ENCODE data around the gene SOCS6.
"Not testable (repeated sequence)": the region's sequence is repeated elsewhere in the genome, so short reads cannot be mapped to it uniquely, and the experiment has no call there.

The SOCS6 gene

GRCh38 chr18:70331456-70332097 lies 42.7 kb downstream of the SOCS6 start:
- Histone ChIP-seq H3K27me3 (ENCODE audit: control insufficient read depth, insufficient read depth, low read length) (no peaks in the 10 kb centered on the region), H3K9me3 (ENCODE audit: control insufficient read depth, low read length) (no peaks in the 10 kb centered on the region), H3K9ac (ENCODE audit: low read length) (no peak overlapping the region), H3K36me3 (ENCODE audit: control insufficient read depth, insufficient read depth, low read length) (no peaks in the 10 kb centered on the region), H3K4me3 (ENCODE audit: low read length) (no peak overlapping the region), H3K4me1 (ENCODE audit: control insufficient read depth, insufficient read depth, low read length) (peaks cover 7% of the 10 kb centered on the region)

- no peak overlapping the region for H3K4me3 ChIP-seq (ENCODE audit: low read length)
- peaks cover 16% of the 10 kb centered on the region for H3K4me1 ChIP-seq (ENCODE audit: control insufficient read depth, insufficient read depth, low read length)
- H3K9me3 ChIP-seq (ENCODE audit: control insufficient read depth, low read length): no peaks in the 10 kb centered on the region
- no peaks in the 10 kb centered on the region for H3K36me3 ChIP-seq (ENCODE audit: control insufficient read depth, insufficient read depth, low read length)
- H3K9ac ChIP-seq (ENCODE audit: low read length): no peak overlapping the region
- H3K27me3 ChIP-seq (ENCODE audit: control insufficient read depth, insufficient read depth, low read length): no peaks in the 10 kb centered on the region
Measured at GRCh38 chr18:70332694-70333093, 43.8 kb downstream of the SOCS6 start.

- Histone ChIP-seq H3K4me3 (ENCODE audit: low read length) (no peak overlapping the region), H3K4me1 (ENCODE audit: control insufficient read depth, insufficient read depth, low read length) (peaks cover 17% of the 10 kb centered on the region), H3K36me3 (ENCODE audit: control insufficient read depth, insufficient read depth, low read length) (no peaks in the 10 kb centered on the region), H3K9me3 (ENCODE audit: control insufficient read depth, low read length) (no peaks in the 10 kb centered on the region), H3K9ac (ENCODE audit: low read length) (no peak overlapping the region), H3K27me3 (ENCODE audit: control insufficient read depth, insufficient read depth, low read length) (no peaks in the 10 kb centered on the region)
Measured at GRCh38 chr18:70333316-70333715, 44.5 kb downstream of the SOCS6 start.

- H3K36me3 ChIP-seq (ENCODE audit: control insufficient read depth, insufficient read depth, low read length): no peaks in the 10 kb centered on the region
- no peak overlapping the region for H3K4me3 ChIP-seq (ENCODE audit: low read length)
- no peaks in the 10 kb centered on the region for H3K9me3 ChIP-seq (ENCODE audit: control insufficient read depth, low read length)
- no peaks in the 10 kb centered on the region for H3K27me3 ChIP-seq (ENCODE audit: control insufficient read depth, insufficient read depth, low read length)
- H3K9ac ChIP-seq (ENCODE audit: low read length): no peak overlapping the region
- peaks cover 17% of the 10 kb centered on the region for H3K4me1 ChIP-seq (ENCODE audit: control insufficient read depth, insufficient read depth, low read length)
Measured at GRCh38 chr18:70333757-70334156, 44.9 kb downstream of the SOCS6 start.

GRCh38 chr18:70334264-70334663 lies 45.4 kb downstream of the SOCS6 start:
- no peak overlapping the region for H3K9ac ChIP-seq (ENCODE audit: low read length)
- no peaks in the 10 kb centered on the region for H3K36me3 ChIP-seq (ENCODE audit: control insufficient read depth, insufficient read depth, low read length)
- no peaks in the 10 kb centered on the region for H3K27me3 ChIP-seq (ENCODE audit: control insufficient read depth, insufficient read depth, low read length)
- H3K4me1 ChIP-seq (ENCODE audit: control insufficient read depth, insufficient read depth, low read length): peaks cover 17% of the 10 kb centered on the region
- no peaks in the 10 kb centered on the region for H3K9me3 ChIP-seq (ENCODE audit: control insufficient read depth, low read length)
- H3K4me3 ChIP-seq (ENCODE audit: low read length): no peak overlapping the region

- no peaks in the 10 kb centered on the region for H3K9me3 ChIP-seq (ENCODE audit: control insufficient read depth, low read length)
- peaks cover 17% of the 10 kb centered on the region for H3K4me1 ChIP-seq (ENCODE audit: control insufficient read depth, insufficient read depth, low read length)
- H3K36me3 ChIP-seq (ENCODE audit: control insufficient read depth, insufficient read depth, low read length): no peaks in the 10 kb centered on the region
- no peak overlapping the region for H3K4me3 ChIP-seq (ENCODE audit: low read length)
- no peak overlapping the region for H3K9ac ChIP-seq (ENCODE audit: low read length)
- H3K27me3 ChIP-seq (ENCODE audit: control insufficient read depth, insufficient read depth, low read length): no peaks in the 10 kb centered on the region
Measured at GRCh38 chr18:70334728-70335329, 46.0 kb downstream of the SOCS6 start.

GRCh38 chr18:70335892-70336726 lies 47.3 kb downstream of the SOCS6 start:
- no peak overlapping the region for H3K9ac ChIP-seq (ENCODE audit: low read length)
- peaks cover 17% of the 10 kb centered on the region for H3K4me1 ChIP-seq (ENCODE audit: control insufficient read depth, insufficient read depth, low read length)
- H3K9me3 ChIP-seq (ENCODE audit: control insufficient read depth, low read length): no peaks in the 10 kb centered on the region
- no peaks in the 10 kb centered on the region for H3K27me3 ChIP-seq (ENCODE audit: control insufficient read depth, insufficient read depth, low read length)
- no peak overlapping the region for H3K4me3 ChIP-seq (ENCODE audit: low read length)
- H3K36me3 ChIP-seq (ENCODE audit: control insufficient read depth, insufficient read depth, low read length): no peaks in the 10 kb centered on the region

GRCh38 chr18:70337139-70337972 lies 48.5 kb downstream of the SOCS6 start:
- H3K27me3 ChIP-seq (ENCODE audit: control insufficient read depth, insufficient read depth, low read length): no peaks in the 10 kb centered on the region
- no peaks in the 10 kb centered on the region for H3K9me3 ChIP-seq (ENCODE audit: control insufficient read depth, low read length)
- no peak overlapping the region for H3K9ac ChIP-seq (ENCODE audit: low read length)
- no peaks in the 10 kb centered on the region for H3K36me3 ChIP-seq (ENCODE audit: control insufficient read depth, insufficient read depth, low read length)
- no peak overlapping the region for H3K4me3 ChIP-seq (ENCODE audit: low read length)
- H3K4me1 ChIP-seq (ENCODE audit: control insufficient read depth, insufficient read depth, low read length): peaks cover 17% of the 10 kb centered on the region

GRCh38 chr18:70338890-70339289 lies 50.0 kb downstream of the SOCS6 start:
- H3K4me1 ChIP-seq (ENCODE audit: control insufficient read depth, insufficient read depth, low read length): peaks cover 16% of the 10 kb centered on the region
- H3K9ac ChIP-seq (ENCODE audit: low read length): no peak overlapping the region
- H3K36me3 ChIP-seq (ENCODE audit: control insufficient read depth, insufficient read depth, low read length): no peaks in the 10 kb centered on the region
- no peak overlapping the region for H3K4me3 ChIP-seq (ENCODE audit: low read length)
- H3K27me3 ChIP-seq (ENCODE audit: control insufficient read depth, insufficient read depth, low read length): no peaks in the 10 kb centered on the region
- H3K9me3 ChIP-seq (ENCODE audit: control insufficient read depth, low read length): no peaks in the 10 kb centered on the region

GRCh38 chr18:70339915-70340314 lies 51.1 kb downstream of the SOCS6 start:
- no peaks in the 10 kb centered on the region for H3K27me3 ChIP-seq (ENCODE audit: control insufficient read depth, insufficient read depth, low read length)
- H3K4me3 ChIP-seq (ENCODE audit: low read length): no peak overlapping the region
- peaks cover 11% of the 10 kb centered on the region for H3K4me1 ChIP-seq (ENCODE audit: control insufficient read depth, insufficient read depth, low read length)
- H3K36me3 ChIP-seq (ENCODE audit: control insufficient read depth, insufficient read depth, low read length): no peaks in the 10 kb centered on the region
- no peaks in the 10 kb centered on the region for H3K9me3 ChIP-seq (ENCODE audit: control insufficient read depth, low read length)
- H3K9ac ChIP-seq (ENCODE audit: low read length): no peak overlapping the region

GRCh38 chr18:70348481-70348880 lies 59.6 kb downstream of the SOCS6 start:
- not testable (repeated sequence) for H3K4me3 ChIP-seq (ENCODE audit: low read length)

More at GRCh38 chr18:70348481-70348880, 59.6 kb downstream of the SOCS6 start:
- H3K36me3 ChIP-seq (ENCODE audit: control insufficient read depth, insufficient read depth, low read length); H3K27me3 ChIP-seq (ENCODE audit: control insufficient read depth, insufficient read depth, low read length); H3K4me1 ChIP-seq (ENCODE audit: control insufficient read depth, insufficient read depth, low read length); H3K9me3 ChIP-seq (ENCODE audit: control insufficient read depth, low read length); H3K9ac ChIP-seq (ENCODE audit: low read length): not testable (repeated sequence)

Data from mucosa of stomach (tissue), 1 donor.